A673 (cell line): ENCODE data around the gene CCKAR.

Experiments used
- CTCF ChIP-seq: fragments of 300-800, 200-600 bp; sonication (generic); conservative IDR thresholded peaks from 2 replicates; pipeline ENCODE4 v1.5.1; 2017; ENCODE audit warnings: low read depth, mild to moderate bottlenecking, antibody characterized with exemption, low read length, moderate library complexity, mixed read lengths
- EZH2 ChIP-seq: fragments of 200-600 bp; sonication (generic); IDR thresholded peaks from 2 replicates; pipeline ENCODE4 v1.6.1; 2017; ENCODE audit warnings: borderline replicate concordance, low read depth, mild to moderate bottlenecking, mixed read lengths, antibody characterized with exemption, low read length; ENCODE audit not compliant: poor library complexity, severe bottlenecking

GRCh38 chr4:26522478-26522877 lies 32.2 kb upstream of the CCKAR start:
- TF ChIP-seq CTCF (no peak), EZH2 (no peak)
